GM19463 (cell line): ENCODE data around the gene SLC35A4.
"Not testable (repeated sequence)": the region's sequence is repeated elsewhere in the genome, so short reads cannot be mapped to it uniquely, and the experiment has no call there.

Experiments used
- ATAC-seq: cut with Tn5 transposase; IDR thresholded peaks from one replicate; pipeline ENCODE4 v1.9.1; 2021; ENCODE audit warnings: mild to moderate bottlenecking, moderate library complexity; ENCODE audit not compliant: unreplicated experiment

The SLC35A4 gene

DNA sequence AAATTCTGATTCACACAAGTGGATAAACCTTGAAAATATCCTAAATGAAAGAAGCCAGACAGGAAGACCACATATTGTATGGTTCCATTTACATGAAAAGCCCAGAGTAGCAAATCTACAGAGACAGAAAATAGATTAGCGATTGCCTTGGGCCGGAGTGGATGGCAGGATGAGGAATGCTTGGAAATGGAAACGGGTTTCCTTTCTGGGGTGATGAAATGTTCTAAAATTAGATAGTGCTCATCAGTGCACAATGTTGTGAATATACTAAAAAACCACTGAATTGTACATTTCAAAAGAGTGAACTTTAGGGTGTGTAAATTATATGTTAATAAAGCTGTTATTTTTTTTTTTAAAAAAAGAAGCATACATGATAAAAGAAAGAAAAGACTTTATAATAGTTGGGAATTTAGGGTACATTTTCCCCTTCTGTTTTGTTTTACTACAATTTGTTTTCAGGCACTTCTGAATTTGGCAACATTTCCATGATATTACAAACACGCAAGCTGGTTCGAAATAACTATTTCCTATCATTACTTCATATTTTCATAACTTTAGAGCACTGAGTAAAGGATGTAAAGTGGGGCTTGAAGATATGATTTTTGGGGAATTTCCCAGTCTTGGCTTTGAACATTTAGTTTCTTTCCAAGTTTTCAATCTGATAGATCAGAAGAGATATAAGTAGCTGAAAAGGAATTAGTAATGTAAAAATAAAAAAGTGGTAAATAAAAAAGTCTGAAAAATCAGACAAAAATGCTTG lies 23.9 kb downstream of the SLC35A4 start:
- no peak for ATAC-seq

DNA sequence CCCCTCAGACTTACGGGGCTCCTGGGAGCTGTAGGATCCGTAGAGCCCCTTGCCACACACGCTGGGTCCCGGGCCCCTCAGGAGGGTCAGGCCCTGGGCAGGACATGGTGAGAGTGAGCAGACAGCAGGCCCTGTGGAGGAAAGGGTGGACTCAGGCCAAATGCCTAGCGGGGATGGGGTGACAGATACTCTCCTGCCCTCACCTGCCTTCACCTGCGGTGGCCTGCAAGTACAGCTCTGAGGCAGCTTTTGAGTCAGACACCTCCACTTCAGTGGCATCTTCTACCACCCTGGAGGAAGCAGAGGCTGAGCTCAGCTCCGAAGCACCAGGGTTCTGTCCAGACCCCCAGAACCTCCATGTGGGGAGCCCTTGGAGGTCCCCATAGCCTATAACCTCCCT lies 26.2 kb downstream of the SLC35A4 start:
- ATAC-seq = no peak

DNA sequence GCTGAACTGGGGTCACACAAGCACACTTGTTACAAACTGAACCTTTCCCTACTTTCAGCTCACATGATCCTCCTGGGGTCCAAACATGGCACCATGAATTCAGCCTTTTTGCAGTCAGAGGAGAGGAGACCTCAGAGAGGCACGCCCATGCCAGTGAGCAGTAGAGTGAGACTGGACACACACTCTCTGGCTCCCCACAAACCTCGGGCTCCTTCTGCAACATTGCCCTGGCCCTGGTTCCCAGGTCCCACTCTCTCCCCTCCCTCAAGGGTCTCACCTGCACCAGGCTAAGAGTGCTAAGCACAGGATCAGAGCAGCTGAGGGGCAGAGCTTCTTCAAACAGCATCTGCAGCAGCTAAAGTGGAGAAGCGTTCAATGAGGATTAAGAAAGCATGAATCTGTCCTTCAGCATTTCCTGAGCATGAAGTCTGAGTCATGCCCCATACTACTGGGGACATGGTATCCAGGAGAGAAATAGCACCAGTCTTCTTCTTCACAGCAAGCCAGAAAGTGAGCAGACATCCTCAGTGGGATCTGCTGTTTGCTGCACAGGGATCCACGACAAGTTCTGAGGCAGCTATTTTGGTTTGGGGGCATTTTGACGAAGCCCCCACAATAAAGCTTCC lies 27.2 kb downstream of the SLC35A4 start:
- ATAC-seq = no peak

DNA sequence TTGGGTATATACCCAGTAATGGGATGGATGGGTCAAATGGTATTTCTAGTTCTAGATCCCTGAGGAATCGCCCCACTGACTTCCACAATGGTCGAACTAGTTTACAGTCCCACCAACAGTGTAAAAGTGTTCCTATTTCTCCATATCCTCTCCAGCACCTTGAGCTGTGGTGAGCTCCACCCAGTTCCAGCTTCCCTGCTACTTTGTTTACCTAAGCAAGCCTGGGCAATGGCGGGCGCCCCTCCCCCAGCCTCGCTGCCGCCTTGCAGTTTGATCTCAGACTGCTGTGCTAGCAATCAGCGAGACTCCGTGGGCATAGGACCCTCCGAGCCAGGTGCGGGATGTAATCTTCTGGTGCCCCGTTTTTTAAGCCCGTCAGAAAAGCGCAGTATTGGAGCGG lies 28.4 kb downstream of the SLC35A4 start:
- not testable (repeated sequence) for ATAC-seq

DNA sequence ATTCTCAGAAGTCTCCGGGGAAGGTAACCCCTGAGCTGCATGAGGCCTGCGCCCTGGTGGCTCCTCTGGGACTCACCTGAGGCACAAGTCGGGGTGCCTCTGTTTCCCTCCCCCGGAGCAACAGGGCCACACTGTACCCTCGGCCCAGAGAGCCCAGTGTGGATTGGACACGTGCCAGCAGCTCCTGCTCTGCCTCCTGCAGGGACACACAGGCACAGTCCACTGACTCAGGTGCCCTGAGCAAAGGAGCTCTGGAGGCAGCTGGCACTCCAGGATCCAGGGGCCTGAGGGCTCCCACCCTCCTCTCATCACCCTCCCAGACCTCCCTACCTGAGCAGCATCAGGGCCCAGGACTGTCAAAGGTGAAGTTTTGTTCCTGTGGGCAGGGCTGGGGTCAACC lies 29.5 kb downstream of the SLC35A4 start:
- no peak for ATAC-seq

DNA sequence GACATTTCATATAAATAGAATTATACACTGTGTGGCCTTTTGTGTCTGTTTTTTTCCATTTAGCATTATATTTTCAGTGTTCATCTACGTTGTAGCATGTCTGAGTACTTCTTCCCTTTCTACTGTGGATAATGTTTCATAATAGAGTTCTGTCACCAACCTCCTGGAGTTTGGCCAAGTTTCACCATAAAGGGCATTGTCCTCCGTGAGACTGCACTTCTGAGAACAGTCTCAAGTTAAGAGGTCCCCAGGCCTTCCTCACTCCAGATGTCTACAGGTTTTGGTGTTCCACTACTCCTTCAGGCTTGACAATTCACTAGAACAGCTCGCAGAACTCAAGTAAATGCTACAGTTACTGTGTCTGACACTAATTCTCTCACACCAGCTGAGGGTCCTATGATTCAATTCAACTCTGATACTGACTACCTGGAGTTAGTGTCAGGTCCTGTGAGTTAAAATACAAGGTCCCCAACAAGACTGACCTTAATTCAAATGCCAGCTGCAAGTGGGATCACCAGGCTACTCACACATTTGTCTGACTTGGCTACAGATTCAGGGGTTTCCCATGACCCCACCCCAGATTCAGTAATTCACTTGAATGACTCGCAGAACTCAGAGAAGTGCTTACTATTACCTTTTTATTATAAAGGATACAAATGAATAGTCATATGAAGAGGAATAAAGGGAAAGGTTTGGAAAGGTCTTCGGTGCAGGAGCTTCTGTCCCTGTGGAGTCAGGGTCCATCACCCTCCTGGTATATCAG lies 31.1 kb downstream of the SLC35A4 start:
- ATAC-seq = no peak

DNA sequence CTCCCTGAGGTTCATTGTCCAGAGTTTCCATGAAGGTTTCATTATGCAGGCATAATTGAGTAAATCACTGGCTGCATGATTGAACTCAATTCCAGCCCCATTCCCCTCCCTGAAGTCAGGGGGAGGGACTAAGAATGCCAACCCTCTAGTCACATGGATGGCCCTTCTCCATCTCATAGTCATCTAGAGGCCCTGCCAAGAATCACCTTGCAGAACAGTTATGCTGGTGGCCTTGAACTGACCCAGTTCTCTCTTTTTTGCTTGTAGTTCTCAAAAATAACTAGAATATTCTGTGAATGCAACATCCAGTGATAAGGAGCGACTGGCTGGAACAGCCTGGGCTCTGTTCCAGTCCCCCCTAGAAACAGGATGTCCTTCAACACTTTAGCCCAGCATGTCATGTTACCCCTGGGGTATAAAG lies 31.7 kb downstream of the SLC35A4 start:
- ATAC-seq = no peak

DNA sequence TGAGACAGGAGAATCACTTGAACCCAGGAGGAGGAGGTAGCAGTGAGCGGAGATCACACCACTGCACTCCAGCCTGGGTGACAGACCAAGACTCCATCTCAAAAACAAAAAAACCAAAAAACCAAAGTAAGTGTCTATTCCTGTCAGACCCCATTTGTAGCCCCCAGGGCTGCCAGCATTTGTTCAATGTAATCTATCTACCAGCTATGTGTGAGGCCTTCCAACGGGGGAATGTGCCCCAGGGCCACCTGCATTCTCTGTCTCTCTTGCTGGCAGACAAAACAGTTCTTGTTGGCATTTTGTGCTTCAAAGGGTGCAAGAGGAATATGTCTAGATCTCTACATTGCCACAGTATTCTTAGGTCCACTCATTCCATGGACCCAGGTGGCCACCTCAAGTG lies 34.2 kb downstream of the SLC35A4 start:
- no peak for ATAC-seq

DNA sequence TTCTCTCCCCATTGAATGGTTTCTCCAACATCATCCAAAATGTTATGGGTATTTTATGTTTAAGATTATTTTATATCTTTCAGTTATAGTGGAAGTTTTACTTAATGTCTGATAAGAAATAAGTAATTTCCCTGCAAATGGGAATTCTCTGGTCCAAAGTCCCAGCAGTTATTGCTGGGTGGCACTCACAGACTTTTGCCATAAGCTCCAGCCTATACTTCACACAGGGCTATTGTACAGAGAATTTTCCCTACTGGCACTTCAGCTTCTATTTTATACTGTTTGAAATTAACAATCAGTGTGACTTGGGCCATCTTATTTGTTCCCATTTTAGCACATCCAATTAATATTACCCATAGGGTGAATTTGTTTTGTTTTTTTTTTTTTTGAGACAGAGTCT lies 35.5 kb downstream of the SLC35A4 start:
- ATAC-seq = no peak

DNA sequence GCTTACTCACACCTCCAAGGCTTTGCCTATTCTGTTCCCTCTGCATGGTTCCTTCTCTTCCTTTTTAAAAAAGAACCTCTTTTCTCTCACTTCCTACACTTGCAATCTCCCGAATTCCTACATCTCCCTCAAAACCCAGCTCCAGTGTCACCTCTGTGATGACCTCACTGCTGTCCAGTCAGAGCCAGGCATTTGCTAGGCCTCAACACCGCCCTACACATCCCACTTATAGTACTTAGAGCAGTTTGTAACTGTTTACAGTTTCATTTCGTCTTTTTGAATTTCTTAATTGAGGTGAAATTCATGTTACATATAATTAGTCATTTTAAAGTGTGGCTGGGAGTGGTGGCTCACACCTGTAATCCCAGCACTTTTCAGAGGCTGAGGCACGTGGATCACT lies 37.5 kb downstream of the SLC35A4 start:
- ATAC-seq = no peak

DNA sequence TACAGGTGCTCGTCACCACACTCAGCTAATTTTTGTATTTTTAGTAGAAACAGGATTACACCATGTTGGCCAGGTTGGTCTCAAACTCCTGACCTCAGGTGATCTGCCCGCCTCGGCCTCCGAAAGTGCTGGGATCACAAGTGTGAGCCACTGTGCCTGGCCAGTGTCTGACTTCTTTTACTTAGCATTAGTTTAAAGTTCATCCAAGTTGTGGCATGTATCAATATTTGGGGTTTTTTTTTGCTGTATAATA lies 38.7 kb downstream of the SLC35A4 start:
- not testable (repeated sequence) for ATAC-seq

DNA sequence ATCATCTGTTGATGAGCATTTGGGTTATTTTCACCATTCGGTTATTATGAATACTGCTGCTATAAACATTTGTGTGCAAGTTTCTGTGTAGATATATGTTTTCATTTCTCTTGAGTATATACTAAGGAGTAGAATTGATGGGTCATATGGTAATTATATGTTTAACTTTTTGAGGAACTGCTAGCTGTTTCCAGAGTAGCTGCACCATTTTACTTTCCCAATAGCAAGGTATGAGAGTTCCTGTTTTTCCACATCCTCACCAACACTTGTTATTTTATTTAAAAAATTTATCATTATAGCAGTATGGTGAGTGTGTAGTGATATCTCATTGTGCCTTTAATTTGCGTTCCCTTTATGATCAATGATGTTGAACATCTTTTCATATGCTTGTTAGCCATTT lies 39.1 kb downstream of the SLC35A4 start:
- ATAC-seq = no peak

DNA sequence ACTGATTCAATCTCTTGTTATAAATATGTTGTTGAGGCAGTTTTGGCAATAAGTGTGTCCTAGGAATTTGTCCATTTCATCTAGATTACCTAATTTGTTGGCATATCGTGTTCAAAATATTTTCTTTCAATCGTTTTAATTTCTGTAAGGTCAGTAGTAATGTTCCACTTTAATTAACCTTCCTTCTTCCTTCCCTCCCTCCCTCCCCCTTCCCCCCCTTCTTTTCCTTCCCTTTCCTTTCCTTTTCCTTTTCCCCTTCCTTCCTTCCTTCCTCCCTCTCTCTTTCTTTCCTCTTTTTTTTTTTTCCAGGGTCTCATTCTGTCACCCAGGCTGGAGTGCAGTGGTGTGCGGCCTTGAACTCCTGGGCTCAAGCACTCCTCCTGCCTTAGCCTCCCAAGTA lies 41.3 kb downstream of the SLC35A4 start:
- no peak for ATAC-seq

DNA sequence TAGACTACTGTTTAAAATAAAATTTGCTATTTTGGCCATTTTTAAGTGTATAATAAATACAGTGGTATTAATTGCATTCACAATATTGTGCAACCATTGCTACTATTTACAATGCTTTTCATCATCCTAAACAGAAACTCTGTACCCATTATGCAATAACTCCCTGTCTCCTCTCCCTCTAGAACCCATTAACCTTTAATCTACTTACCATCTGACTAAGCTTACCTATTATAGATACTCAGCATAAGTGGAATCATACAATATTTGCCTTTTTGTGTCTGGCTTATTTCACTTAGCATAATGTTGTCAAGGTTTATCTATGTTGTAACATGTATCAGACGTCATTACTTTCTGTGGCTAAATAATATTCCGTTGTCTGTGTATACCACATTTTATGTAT lies 42.4 kb downstream of the SLC35A4 start:
- ATAC-seq = no peak

DNA sequence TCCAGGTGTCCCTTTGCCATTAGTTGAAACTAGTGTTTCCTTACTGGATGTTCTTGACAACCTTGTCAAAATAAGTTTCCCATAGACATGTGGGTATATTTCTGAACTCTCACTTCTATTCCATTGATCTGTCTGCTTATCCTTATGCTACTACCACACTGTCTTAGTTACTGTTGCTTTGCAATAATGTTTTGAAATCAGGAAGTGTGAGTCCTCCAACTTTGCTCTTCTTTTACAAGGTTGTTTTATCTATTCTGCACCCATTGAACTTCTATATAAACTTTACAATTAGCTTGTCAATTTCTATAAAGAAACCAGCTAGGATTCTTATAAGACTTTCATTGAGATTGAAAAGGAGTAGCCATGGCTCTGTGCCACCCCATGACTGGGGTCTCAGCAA lies 44.1 kb downstream of the SLC35A4 start:
- no peak for ATAC-seq

DNA sequence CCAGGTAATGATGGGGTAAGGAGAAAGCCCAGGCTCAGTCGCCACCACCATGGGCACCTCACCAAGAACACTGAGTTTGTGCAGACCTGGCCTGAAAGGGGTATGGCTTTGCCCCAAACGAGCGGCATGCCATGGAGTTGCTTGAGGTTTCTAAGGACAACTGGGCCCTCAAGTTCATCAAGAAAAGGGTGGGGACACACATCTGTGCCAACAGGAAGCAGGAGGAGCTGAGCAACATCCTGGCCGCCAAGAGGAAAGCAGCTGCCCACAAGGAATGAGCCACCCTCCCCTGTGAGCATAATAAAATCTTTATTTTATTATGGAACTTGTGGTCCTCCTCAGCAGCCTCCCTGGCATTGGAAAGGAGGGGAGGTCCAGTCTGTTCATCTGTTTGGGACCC lies 44.5 kb downstream of the SLC35A4 start:
- no peak for ATAC-seq

DNA sequence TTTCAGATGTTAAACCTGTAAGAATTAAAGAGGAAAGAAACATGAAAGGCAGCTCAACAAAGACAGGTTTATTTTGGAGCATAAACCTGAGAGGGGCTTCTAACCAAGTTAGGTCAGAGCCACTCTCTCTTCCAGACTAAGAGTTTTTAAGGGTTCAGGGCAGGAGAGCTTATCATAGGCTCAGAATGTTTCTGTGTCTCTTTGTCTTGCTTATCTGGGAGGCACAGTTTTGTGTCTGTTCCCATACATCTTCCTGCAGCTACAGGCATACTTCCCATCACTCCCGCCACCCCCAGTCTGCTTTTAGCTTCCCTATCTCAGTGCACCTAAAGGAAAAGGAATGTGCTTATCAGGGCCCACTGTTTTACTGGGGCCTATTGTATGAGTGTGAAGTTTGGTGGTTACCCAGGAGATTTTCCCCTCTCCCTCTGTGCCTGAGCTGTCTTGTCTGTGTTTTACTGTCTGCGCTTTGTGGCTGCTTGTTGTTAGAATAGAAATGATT lies 46.4 kb downstream of the SLC35A4 start:
- ATAC-seq = no peak
